Adrenal gland (tissue), 12 donors: ENCODE measurements around the gene SFT2D1. TPM values are rescaled to one million over a fixed set of nuclear protein-coding genes. Genes with fewer than 3 reads are reported as not detected.

ENCODE experiments used
- DNase-seq, 7 donors: peaks; one replicate each; pipeline ENCODE4 v3.0.0-alpha.2; 2019 to 2020
- H3K27ac ChIP-seq, 5 donors: fragments of 200-600 bp; sonication (generic) in 4 of 5; 1 replicate in 3 of 5; 2 replicates in 2 of 5; pipeline versions ENCODE4 v1.5.1 to v1.8.0; 2016 to 2020; ENCODE audit warnings: mild to moderate bottlenecking in 1 of 5
- H3K27me3 ChIP-seq: fragments of 200-600 bp; 2 replicates; pipeline ENCODE4 v1.8.0; 2021
- H3K36me3 ChIP-seq, 2 donors: fragments of 200-600 bp; replicated peaks in 1 of 2; 1 replicate in 1 of 2; 2 replicates in 1 of 2; pipeline versions ENCODE4 v1.5.1 to v1.8.0; 2018 to 2022
- H3K4me1 ChIP-seq, 2 donors: fragments of 200-600 bp; replicated peaks in 1 of 2; 1 replicate in 1 of 2; 2 replicates in 1 of 2; pipeline versions ENCODE4 v1.5.1 to v1.8.0; 2018 to 2021
- H3K4me3 ChIP-seq, 4 donors: fragments of 200-600 bp; sonication (generic) in 3 of 4; one replicate each; pipeline ENCODE4 v1.5.1; 2016 to 2018
- H3K9me3 ChIP-seq, 3 donors: fragments of 200-600 bp; sonication (generic) in 1 of 3; replicated peaks in 1 of 3; 1 replicate in 2 of 3; 2 replicates in 1 of 3; pipeline versions ENCODE4 v1.5.1 to v1.8.0; 2016 to 2021
- POLR2A ChIP-seq, 2 donors: fragments of 450-650 bp; IDR thresholded peaks; one replicate each; pipeline ENCODE4 v1.6.1; 2017; ENCODE audit warnings: antibody characterized with exemption in 2 of 2, mild to moderate bottlenecking in 2 of 2, moderate library complexity in 1 of 2
- WGBS, 4 donors: extraction: QIAGEN DNeasy Blood & Tissue Kit in 2 of 4; methylation state at CpG; one replicate each; pipeline versions ENCODE4 v1.1.5 to v1.1.7; 2013 to 2017; 5-methylcytosine and 5-hydroxymethylcytosine counted together
- intact Hi-C, 2 donors: fragments of 100-400 bp; cut with DNase I; formaldehyde crosslinking; loops; one replicate each; pipeline versions ENCODE4 v1.14.1 to v1.15.0; 2022 to 2023
- polyA plus RNA-seq, 3 donors: library from polyadenylated mRNA; stranded (reverse); fragments of 200-250 nt in 2 of 3; fragments of 350-450 nt in 1 of 3; fragmentation: Illumina TruSeq in 1 of 3; extraction: RNeasy Lipid Tissue Mini Kit (QIAGEN cat#74804) in 1 of 3; gene quantifications; one replicate each; pipeline ENCODE4 v1.2.3, GENCODE V29; 2013 to 2014
- total RNA-seq, 9 donors: library from RNA; depleted of rRNA in 4 of 9; stranded (reverse); fragments of >200 nt in 4 of 9; fragments of 120-200 nt in 1 of 9; fragmentation: NEBNext Ultra II Directional in 1 of 9; extraction: Animal tissue kit (Norgen Biotek cat#: 25700) in 1 of 9; gene quantifications; one replicate each; pipeline versions ENCODE4 v1.1.0 to v1.2.4, GENCODE V29; 2013 to 2023
- TF ChIP-seq, protein P1 (sequence below), 6 experiments: fragments of 450-650 bp in 4 of 6; fragments of 200-600 bp in 2 of 6; sonication (generic) in 1 of 6; IDR thresholded peaks; 1 replicate in 5 of 6; 2 replicates in 1 of 6; pipeline versions ENCODE4 v1.5.1 to v1.8.0; 2016 to 2021; ENCODE audit warnings: antibody characterized with exemption in 6 of 6, mild to moderate bottlenecking in 2 of 6, moderate library complexity in 1 of 6
- donor health status: healthy with polysubstance abuse.
- donor health status: Bipolar disorder and iron deficiency.
- donor health status: DM: yes; HTN: yes; CAD: no.
- donor health status: DM: no; HTN: no; CAD: no.
- donor health status: DM: no; HTN: no; CAD: no.
- donor health status: DM: yes; HTN: yes; CAD: no.

Gene SFT2D1
- total and polyA plus RNA-seq, 12 donors = 32.6 to 68.0 (median 46.2) TPM

- Histone ChIP-seq H3K27ac (peak overlapping the region in 3 of 5 donors; percentile 86 to 96 (median 96)), H3K4me1 (peaks cover 6 to 20% of the 10 kb centered on the region in 2 donors), H3K9me3 (no peaks in the 10 kb centered on the region), H3K4me3 (peak overlapping the region in 2 of 4 donors; percentile 77 to 94), H3K36me3 (no peaks in the 10 kb centered on the region), H3K27me3 (no peaks in the 10 kb centered on the region)
- WGBS, 4 donors = 20 to 27% (median 27%) methylated on average over 6 of the region's 6 CpGs
- no peak for DNase-seq
- intact Hi-C loops = loop anchor here in 1 of 2 donors (5.0 kb wide), 1 partner anchor 104 kb away; no protein-coding TSS in a partner anchor
- TF ChIP-seq POLR2A (IDR thresholded peaks at IDR 0.05) = no peak
- TF ChIP-seq, protein P1, sequence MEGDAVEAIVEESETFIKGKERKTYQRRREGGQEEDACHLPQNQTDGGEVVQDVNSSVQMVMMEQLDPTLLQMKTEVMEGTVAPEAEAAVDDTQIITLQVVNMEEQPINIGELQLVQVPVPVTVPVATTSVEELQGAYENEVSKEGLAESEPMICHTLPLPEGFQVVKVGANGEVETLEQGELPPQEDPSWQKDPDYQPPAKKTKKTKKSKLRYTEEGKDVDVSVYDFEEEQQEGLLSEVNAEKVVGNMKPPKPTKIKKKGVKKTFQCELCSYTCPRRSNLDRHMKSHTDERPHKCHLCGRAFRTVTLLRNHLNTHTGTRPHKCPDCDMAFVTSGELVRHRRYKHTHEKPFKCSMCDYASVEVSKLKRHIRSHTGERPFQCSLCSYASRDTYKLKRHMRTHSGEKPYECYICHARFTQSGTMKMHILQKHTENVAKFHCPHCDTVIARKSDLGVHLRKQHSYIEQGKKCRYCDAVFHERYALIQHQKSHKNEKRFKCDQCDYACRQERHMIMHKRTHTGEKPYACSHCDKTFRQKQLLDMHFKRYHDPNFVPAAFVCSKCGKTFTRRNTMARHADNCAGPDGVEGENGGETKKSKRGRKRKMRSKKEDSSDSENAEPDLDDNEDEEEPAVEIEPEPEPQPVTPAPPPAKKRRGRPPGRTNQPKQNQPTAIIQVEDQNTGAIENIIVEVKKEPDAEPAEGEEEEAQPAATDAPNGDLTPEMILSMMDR (IDR thresholded peaks at IDR 0.05) = no peak
Measured at GRCh38 chr6:166381381-166381732, 39.0 kb upstream of the SFT2D1 start.

- Histone ChIP-seq H3K27me3 (no peaks in the 10 kb centered on the region), H3K36me3 (no peaks in the 10 kb centered on the region), H3K4me3 (no peak overlapping the region), H3K4me1 (peaks cover 6 to 20% of the 10 kb centered on the region in 2 donors), H3K27ac (no peak overlapping the region), H3K9me3 (no peaks in the 10 kb centered on the region)
- TF ChIP-seq POLR2A (IDR thresholded peaks at IDR 0.05) = no peak
- TF ChIP-seq, protein P1 (IDR thresholded peaks at IDR 0.05) = no peak
- 66 to 74% (median 74%) methylated on average over 4 of the region's 4 CpGs for WGBS, 4 donors
- intact Hi-C loops = loop anchor here in 1 of 2 donors (5.0 kb wide), 1 partner anchor 102 kb away; no protein-coding TSS in a partner anchor
- peak in 3 of 7 donors; percentile 16 to 30 (median 24) for DNase-seq
Measured at GRCh38 chr6:166379800-166380199, 37.5 kb upstream of the SFT2D1 start.

GRCh38 chr6:166379103-166379586 lies 36.8 kb upstream of the SFT2D1 start:
- no peaks in the 10 kb centered on the region for H3K36me3 ChIP-seq
- H3K4me1 ChIP-seq = peaks cover 6 to 18% of the 10 kb centered on the region in 2 donors
- 88 to 94% (median 93%) methylated on average over 1 of the region's 1 CpG for WGBS, 4 donors
- H3K9me3 ChIP-seq = no peaks in the 10 kb centered on the region
- DNase-seq = no peak
- no peak overlapping the region for H3K27ac ChIP-seq
- H3K4me3 ChIP-seq = no peak overlapping the region
- no peaks in the 10 kb centered on the region for H3K27me3 ChIP-seq
- TF ChIP-seq, protein P1 (IDR thresholded peaks at IDR 0.05) = no peak
- no peak for TF ChIP-seq POLR2A (IDR thresholded peaks at IDR 0.05)
- intact Hi-C loops = no loop called here

- DNase-seq = no peak
- no peak for TF ChIP-seq POLR2A (IDR thresholded peaks at IDR 0.05)
- TF ChIP-seq, protein P1 (IDR thresholded peaks at IDR 0.05) = no peak
- H3K27ac ChIP-seq = no peak overlapping the region
- H3K9me3 ChIP-seq = no peaks in the 10 kb centered on the region
- H3K4me3 ChIP-seq = no peak overlapping the region
- intact Hi-C loops = no loop called here
- H3K36me3 ChIP-seq = no peaks in the 10 kb centered on the region
- peaks cover 6 to 13% of the 10 kb centered on the region in 2 donors for H3K4me1 ChIP-seq
- no peaks in the 10 kb centered on the region for H3K27me3 ChIP-seq
- WGBS, 4 donors = 46 to 75% (median 48%) methylated on average over 2 of the region's 2 CpGs
Measured at GRCh38 chr6:166377721-166378120, 35.4 kb upstream of the SFT2D1 start.
